Ovary (tissue), 9 donors: ENCODE data around the gene ADNP2. TPM values are rescaled to one million over a fixed set of nuclear protein-coding genes. Genes with fewer than 3 reads are reported as not detected.
A peak's percentile ranks its signal among the peaks of the same experiment; 100 is the strongest.

Experiments used
- DNase-seq, 5 donors: peaks; one replicate each; pipeline ENCODE4 v3.0.0-alpha.2; 2019 to 2020
- H3K27ac ChIP-seq, 2 donors: fragments of 200-600 bp; one replicate each; pipeline versions ENCODE4 v1.5.1 to v1.8.0; 2019 to 2022
- H3K27me3 ChIP-seq: fragments of 200-600 bp; one replicate; pipeline ENCODE4 v1.8.0; 2022
- H3K36me3 ChIP-seq: fragments of 200-600 bp; sonication (generic); one replicate; pipeline ENCODE4 v1.5.1; 2019
- H3K4me1 ChIP-seq: one replicate; pipeline ENCODE4 v1.8.1; 2013; ENCODE audit warnings: mild to moderate bottlenecking, moderate library complexity; ENCODE audit not compliant: insufficient read depth
- H3K4me3 ChIP-seq: fragments of 200-600 bp; sonication (generic); one replicate; pipeline ENCODE4 v1.5.1; 2017
- H3K9me3 ChIP-seq, 2 donors: fragments of 200-600 bp in 1 of 2; sonication (generic) in 1 of 2; one replicate each; pipeline versions ENCODE4 v1.5.1 to v1.8.1; 2013 to 2019; ENCODE audit warnings: mild to moderate bottlenecking in 1 of 2, moderate library complexity in 1 of 2
- CTCF ChIP-seq, 3 donors: fragments of 450-650 bp in 2 of 3; fragments of 200-600 bp in 1 of 3; IDR thresholded peaks; one replicate each; pipeline versions ENCODE4 v1.5.1 to v1.8.0; 2016 to 2022; ENCODE audit warnings: antibody characterized with exemption in 3 of 3, mild to moderate bottlenecking in 1 of 3
- EP300 ChIP-seq: sonication (generic); formaldehyde crosslinking; IDR thresholded peaks from one replicate; pipeline ENCODE4 v1.6.1; 2017; ENCODE audit warnings: antibody characterized with exemption
- POLR2A ChIP-seq: fragments of 450-650 bp; IDR thresholded peaks from one replicate; pipeline ENCODE4 v1.6.1; 2017; ENCODE audit warnings: antibody characterized with exemption, mild to moderate bottlenecking, moderate library complexity
- WGBS, 3 donors: extraction: QIAGEN DNeasy Blood & Tissue Kit in 1 of 3; methylation state at CpG; one replicate each; pipeline versions ENCODE4 v1.1.5 to v1.1.7; 2013 to 2017; 5-methylcytosine and 5-hydroxymethylcytosine counted together
- intact Hi-C, 4 donors: fragments of 100-400 bp; cut with DNase I; formaldehyde crosslinking; loops; one replicate each; pipeline versions ENCODE4 v1.11.0 to v1.15.1; 2022 to 2023
- polyA plus RNA-seq, 2 donors: library from polyadenylated mRNA; stranded (reverse); fragments of 200-250 nt in 1 of 2; fragments of 350-450 nt in 1 of 2; fragmentation: Illumina TruSeq in 1 of 2; extraction: RNeasy Lipid Tissue Mini Kit (QIAGEN cat#74804) in 1 of 2; gene quantifications; one replicate each; pipeline ENCODE4 v1.2.3, GENCODE V29; 2013 to 2014
- total RNA-seq, 7 donors: library from RNA; depleted of rRNA in 2 of 7; stranded (reverse); fragments of >200 nt in 2 of 7; fragmentation: NEBNext Ultra II Directional in 3 of 7; extraction: Animal tissue kit (Norgen Biotek cat#: 25700) in 3 of 7; gene quantifications; one replicate each; pipeline versions ENCODE4 v1.1.0 to v1.2.4, GENCODE V29; 2016 to 2023
- donor health status: DM: no; HTN: no; CAD: no; lungs with moderate emphysema.
- donor health status: DM: no; HTN: no; CAD: no.
- donor health status: Bipolar disorder and iron deficiency.
- donor health status: DM: yes; HTN: yes; CAD: no.
- donor health status: DM: no; HTN: no; CAD: no.
- donor health status: DM: yes; HTN: yes; CAD: no.

The ADNP2 gene
- total and polyA plus RNA-seq, 9 donors, result 6.7 to 24.6 (median 16.7) TPM

- TF ChIP-seq EP300, result no peak
- no peak for TF ChIP-seq CTCF (IDR thresholded peaks at IDR 0.05)
- TF ChIP-seq POLR2A, result no peak
- Histone ChIP-seq H3K4me3 (no peak overlapping the region), H3K4me1 (no peaks in the 10 kb centered on the region), H3K27ac (no peak overlapping the region), H3K9me3 (no peaks in the 10 kb centered on the region), H3K36me3 (no peaks in the 10 kb centered on the region), H3K27me3 (no peaks in the 10 kb centered on the region)
- no peak for DNase-seq
- intact Hi-C loops, result loop anchor here in 1 of 4 donors (10.0 kb wide), 1 partner anchor 70 kb away; the partner anchor contains the start of gene RBFA
- WGBS, 3 donors, result 47 to 53% (median 47%) methylated on average over 7 of the region's 7 CpGs
Observed at GRCh38 chr18:80104364-80104779, 4.7 kb upstream of the ADNP2 start.

GRCh38 chr18:80105369-80106167 is 3.5 kb upstream of the ADNP2 start:
- no peak overlapping the region for H3K27ac ChIP-seq
- DNase-seq, result no peak
- H3K27me3 ChIP-seq, result no peaks in the 10 kb centered on the region
- no peaks in the 10 kb centered on the region for H3K36me3 ChIP-seq
- WGBS, 3 donors, result 77 to 82% (median 81%) methylated on average over 13 of the region's 13 CpGs
- intact Hi-C loops, result loop anchor here in 2 of 4 donors (5.0 to 10.0 kb wide), 2 partner anchors 71 to 73 kb away; partner anchors contain the start of gene RBFA (in 2 of the 2)
- peaks cover 2% of the 10 kb centered on the region for H3K4me1 ChIP-seq
- no peaks in the 10 kb centered on the region for H3K9me3 ChIP-seq
- no peak for TF ChIP-seq POLR2A
- no peak for TF ChIP-seq EP300
- no peak for TF ChIP-seq CTCF (IDR thresholded peaks at IDR 0.05)
- no peak overlapping the region for H3K4me3 ChIP-seq

- no peak for DNase-seq
- TF ChIP-seq POLR2A, result no peak
- TF ChIP-seq EP300, result no peak
- no peak for TF ChIP-seq CTCF (IDR thresholded peaks at IDR 0.05)
- Histone ChIP-seq H3K9me3 (no peaks in the 10 kb centered on the region), H3K36me3 (no peaks in the 10 kb centered on the region), H3K4me3 (no peak overlapping the region), H3K27me3 (no peaks in the 10 kb centered on the region), H3K27ac (no peak overlapping the region), H3K4me1 (peaks cover 2% of the 10 kb centered on the region)
- intact Hi-C loops, result loop anchor here in 2 of 4 donors (5.0 to 10.0 kb wide), 2 partner anchors 72 to 74 kb away; partner anchors contain the start of gene RBFA (in 2 of the 2)
- 27 to 49% (median 39%) methylated on average over 6 of the region's 6 CpGs for WGBS, 3 donors
Observed at GRCh38 chr18:80106482-80107051, 2.5 kb upstream of the ADNP2 start.

- peak in 1 of 5 donors; percentile 24 for DNase-seq
- intact Hi-C loops, result loop anchor here in 2 of 4 donors (5.0 to 10.0 kb wide), 2 partner anchors 73 to 75 kb away; partner anchors contain the start of gene RBFA (in 2 of the 2)
- WGBS, 3 donors, result 40 to 52% (median 50%) methylated on average over 10 of the region's 10 CpGs
- TF ChIP-seq POLR2A (no peak), CTCF (IDR thresholded peaks at IDR 0.05) (no peak), EP300 (no peak)
- Histone ChIP-seq H3K27me3 (no peaks in the 10 kb centered on the region), H3K4me1 (peaks cover 2% of the 10 kb centered on the region), H3K27ac (no peak overlapping the region), H3K36me3 (no peaks in the 10 kb centered on the region), H3K4me3 (no peak overlapping the region), H3K9me3 (no peaks in the 10 kb centered on the region)
Observed at GRCh38 chr18:80107426-80107825, 1.6 kb upstream of the ADNP2 start.
